RKO (cell line): ENCODE results near the gene ARMC9.
"Not testable (repeated sequence)": the region's sequence is repeated elsewhere in the genome, so short reads cannot be mapped to it uniquely, and the experiment has no call there.

ENCODE experiments used
- DNase-seq: peaks from one replicate; pipeline ENCODE4 v3.0.0-alpha.2; 2016; ENCODE audit warnings: low spot score

ARMC9 gene

DNA sequence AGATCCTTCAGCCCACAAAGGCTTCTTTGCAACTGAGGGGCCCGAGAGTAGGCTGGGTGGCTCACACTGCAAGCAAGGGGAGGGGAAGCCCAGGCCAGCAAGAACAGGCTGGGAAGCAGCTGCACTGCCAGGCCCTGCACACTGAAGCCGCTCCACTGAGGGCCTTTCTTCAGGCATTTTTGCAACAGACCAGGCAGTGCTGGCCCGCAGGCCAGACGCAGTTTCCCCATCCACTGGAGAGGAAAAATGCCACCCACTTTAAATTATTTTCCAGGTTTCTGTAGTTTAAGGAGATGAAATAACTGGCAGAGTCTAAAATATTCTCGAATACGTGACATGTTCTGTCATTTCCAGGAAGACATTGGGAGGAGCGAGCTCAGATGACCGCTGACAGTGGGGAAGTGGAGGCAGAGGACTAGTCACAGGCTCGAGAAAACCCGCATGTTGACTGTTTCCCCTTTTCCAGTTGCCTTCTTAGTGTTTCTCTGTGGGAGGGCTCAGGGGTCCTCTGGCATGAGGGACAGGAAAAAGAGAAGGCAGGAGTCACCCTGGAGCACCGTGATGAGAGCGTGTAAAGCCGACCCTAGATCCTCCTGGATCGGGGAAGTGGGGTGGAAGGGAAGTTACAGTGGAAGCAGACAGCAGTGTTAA lies 143.8 kb downstream of the ARMC9 start:
- DNase-seq, result no peak

DNA sequence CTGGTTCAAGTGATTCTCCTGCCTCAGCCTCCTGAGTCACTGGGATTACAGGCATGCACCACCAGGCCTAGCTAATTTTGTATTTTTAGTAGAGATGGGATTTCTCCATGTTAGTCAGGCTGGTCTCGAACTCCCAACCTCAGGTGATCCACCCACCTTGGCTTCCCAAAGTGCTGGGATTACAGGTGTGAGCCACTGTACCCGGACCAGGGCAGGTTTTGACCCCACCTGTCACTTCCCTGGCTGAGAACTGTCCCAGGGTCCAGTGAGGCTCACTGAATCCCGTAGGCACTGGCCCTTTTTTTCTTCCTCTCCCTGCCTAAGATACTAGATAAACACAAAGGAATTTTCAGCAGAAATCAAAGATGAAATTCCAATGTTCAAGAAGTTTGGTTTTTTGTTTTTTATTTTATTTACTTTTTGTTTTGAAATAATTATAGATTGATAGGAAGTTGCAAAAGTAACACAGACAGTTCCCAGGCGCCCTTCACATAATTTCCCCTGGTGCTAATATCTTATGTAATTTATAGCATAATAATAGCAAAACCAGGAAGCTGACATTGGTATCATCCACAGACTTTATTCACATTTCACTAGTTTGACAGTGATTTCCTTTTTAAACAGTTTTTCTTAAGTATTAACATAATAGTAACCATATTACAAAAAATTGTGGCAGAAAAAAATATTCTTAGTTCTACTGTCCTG lies 144.7 kb downstream of the ARMC9 start:
- DNase-seq, result no peak

DNA sequence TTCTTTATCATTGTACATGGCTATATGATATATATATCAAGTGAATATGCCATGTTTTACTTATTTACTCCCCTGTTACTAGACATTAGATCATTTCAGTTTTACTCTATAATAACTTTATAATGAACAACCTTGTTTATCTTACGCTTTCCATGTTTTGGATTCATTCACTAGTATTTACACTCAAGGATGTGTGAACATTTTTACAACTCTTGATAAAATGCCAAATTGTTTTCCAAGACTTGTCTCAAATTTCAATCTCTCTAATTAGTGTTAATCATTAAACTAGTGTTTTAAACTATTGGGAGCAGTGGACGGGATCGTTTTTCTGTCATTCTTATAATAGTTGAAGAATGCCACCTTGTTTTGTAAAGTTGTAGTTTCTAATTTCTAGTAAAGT lies 145.6 kb downstream of the ARMC9 start:
- DNase-seq, result no peak

DNA sequence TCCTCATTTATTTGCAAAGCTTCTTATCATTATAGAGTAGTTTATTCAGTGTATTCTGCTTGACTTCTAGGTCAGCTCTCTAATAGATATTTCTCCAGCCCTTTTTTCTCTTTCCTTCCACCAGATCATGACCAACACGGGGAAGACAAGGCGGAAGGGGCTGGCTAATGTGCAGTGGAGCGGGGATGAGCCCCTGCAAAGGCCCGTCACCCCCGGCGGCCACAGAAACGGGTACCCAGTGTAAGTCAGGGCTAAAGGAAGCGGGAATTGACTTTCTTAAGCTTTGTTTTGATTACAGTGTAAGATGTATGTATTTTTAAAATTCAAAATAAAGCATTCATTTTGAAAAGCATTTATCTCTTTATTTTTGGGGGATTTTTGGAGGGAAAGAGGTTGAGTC lies 146.4 kb downstream of the ARMC9 start:
- DNase-seq, result no peak

DNA sequence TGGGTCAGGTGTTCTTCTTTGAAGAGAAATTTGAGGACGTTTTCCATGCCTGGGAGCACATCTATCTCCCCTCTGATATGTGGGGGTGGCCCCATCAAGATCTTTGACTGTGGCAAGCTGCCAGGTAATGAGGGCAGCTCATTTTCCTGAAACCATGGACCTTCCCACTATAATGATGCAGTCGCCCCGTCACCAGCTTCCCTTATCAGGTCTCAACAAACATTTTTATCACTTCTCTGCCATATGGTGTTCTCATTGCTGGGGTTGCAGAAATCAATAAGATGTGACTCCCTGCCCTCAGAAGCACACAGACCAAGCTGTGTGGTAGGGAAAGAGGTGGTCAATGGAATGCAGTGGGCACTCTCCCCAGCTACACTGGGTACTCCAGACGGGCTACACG lies 148.7 kb downstream of the ARMC9 start:
- no peak for DNase-seq

DNA sequence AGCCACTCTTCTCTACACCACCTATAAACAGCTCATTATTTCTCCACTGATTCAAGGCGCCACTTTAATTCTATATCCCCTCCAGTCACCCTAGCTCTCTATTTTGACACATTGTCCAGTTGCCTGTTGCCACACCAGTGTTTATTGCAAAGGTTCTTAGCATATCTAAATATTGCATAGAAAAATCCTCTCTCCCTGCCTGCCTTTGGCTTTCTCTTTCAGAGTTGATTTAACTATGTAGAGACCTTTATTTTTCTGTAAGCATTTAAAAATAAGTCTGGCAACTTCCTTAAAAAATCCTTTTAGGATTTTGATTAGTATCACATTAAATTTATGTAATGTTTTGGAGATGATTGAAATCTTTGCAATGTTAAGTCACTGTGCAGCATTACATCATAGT lies 149.2 kb downstream of the ARMC9 start:
- DNase-seq, result no peak

DNA sequence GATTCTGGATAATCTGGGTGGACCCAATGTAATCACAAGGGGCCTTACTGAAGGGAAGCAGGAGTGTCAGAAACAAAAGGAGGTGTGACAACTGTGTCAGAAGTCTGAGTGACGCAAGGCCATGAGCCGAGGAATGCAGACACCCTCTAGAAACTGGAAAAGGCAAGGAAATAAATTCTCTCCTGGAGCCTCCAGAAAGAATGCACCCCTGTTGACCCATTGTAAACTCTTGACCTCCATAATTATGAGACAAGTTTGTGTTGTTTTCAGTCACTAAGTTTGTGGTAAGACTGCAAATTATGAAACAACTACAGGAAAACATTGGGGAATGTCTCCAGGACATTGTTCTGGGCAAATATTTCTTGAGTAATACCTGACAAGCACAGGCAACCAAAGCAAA lies 149.7 kb downstream of the ARMC9 start:
- no peak for DNase-seq

DNA sequence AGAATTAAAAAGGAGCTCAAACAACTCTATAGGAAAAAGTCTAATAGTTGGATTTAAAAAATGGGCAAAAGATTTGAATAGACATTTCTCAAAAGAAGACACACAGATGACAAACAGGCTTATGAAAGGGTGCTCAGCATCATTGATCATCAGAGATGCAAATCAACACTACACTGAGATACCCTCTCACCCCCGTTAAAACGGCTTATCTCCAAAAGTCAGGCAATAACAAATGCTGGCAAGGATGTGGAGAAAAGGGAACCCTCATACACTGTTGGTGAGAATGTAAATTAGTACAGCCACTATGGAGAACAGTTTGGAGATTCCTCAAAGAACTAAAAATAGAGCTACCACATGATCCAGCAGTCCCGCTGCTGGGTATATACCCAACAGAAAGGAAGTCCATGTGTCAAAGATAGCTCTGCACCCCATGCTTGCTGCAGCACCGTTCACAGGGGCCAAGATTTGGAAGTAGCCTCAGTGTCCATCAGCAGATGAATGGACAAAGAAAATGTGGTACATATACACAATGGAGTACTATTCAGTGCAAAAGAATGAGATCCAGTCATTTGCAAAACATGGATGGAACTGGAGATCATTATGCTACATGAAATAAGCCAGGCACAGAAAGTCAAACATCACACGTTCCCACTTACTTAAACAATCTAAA lies 150.4 kb downstream of the ARMC9 start:
- DNase-seq, result no peak

DNA sequence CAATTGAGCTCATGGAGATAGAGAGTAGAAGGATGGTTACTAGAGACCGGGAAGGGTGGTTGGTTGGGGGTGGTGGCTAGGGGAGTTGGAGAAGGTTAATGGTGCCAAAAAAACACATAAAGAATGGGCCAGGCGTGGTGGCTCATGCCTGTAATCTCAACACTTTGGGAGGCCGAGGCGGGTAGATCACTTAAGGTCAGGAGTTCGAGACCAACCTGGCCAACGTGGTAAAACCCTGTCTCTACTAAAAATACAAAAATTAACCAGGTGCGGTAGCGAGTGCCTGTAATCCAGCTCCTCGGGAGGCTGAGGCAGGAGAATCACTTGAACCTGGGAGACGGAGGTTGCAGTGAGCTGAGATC lies 150.9 kb downstream of the ARMC9 start:
- not testable (repeated sequence) for DNase-seq

DNA sequence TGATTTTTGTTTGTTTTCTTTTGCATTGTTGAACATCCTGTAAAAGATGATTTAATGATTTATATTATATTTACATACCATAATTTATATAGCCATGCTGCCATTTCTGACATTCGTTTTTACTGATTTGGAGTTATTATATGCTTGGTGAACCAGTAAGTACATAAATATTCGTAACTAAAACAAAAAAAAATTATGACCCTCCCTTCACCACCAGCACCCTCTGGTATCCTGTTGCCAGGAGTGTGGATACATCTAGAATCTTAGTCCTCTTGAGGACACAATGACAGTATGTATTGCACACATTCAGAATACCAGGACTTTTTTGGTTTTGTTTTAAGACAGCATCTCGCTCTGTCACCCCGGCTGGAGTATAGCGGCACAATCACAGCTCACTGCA lies 153.2 kb downstream of the ARMC9 start:
- no peak for DNase-seq

DNA sequence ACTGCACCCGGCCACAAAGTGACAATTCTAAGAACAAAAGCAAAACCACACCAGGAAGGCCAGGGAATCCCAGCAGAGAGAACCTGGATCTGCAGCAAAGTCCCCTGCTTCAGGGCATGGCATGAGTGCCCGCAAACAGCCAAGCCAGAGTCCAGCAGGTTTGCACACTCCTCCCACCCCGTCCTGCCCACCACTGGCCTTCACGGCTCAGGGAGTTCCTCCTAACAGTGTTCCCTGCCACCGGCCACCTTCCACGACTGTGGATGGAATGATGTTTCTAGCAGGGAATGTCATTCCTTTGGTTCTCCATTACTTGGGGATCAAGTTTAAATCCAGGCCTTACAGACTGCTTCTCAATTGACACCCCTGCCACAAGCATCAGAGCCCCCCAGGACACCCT lies 155.0 kb downstream of the ARMC9 start:
- DNase-seq, result no peak

DNA sequence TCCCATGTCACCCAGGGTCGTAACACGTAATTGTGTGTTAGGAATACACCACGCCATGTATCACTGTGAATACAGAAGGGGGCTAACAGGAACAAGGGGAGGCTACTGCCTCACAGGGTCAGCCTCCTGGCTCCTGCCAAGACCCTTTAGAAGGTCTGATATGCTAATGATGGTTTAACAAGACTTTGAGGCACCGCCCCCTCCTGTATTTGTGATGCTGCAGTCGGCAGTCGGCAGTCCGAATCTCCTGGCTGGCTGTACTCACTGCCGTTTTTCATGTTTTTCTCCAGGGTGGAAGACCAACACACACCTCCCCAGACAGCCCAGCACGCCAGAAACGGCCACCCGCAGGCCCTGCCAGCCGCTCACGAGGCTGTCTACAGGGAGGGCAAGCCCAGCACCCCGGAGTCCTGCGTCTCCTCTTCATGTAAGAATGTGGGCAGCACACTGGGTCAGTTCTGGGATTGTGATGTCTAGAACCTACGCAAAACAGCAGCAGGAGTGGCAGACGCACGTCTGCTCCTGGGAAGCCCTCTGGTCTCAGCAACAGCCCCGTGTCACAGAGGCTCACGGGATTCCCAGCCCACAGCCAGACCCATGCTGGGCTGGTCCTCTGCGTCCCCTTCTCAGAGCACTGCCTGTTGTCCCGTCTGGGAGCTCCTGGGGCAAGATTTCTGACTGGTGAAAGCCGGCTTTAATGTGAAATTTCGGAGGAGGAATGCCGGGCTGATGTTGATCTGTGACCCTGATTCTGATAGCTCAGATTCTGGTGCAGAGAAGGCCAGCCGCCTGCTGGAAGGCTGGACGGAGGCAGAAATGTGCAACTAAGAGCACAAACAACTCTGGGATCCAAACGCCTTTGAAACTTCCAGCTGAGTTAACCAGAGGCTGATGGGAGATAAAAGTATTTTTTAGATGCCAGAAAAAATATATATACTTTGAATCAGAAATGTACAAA lies 157.4 kb downstream of the ARMC9 start:
- DNase-seq, result no peak

DNA sequence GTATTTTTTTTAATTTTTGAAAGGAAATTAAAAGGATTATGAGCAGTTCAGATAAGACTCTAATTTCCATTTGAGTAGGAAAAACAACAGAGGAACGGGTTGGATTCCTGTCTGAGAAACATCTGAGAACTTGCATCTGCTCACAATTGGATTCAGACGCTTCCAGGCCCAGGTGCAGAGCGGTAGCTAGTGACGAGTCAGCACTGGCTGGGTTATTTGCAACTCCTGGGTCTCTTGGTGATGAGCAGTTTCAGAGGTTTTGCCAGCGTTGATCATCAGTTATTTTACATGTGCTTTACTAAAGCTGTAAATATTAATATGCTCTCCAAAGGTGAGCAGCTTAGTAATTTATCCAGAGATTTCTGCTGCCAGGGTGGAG lies 158.0 kb downstream of the ARMC9 start:
- DNase-seq, result no peak

DNA sequence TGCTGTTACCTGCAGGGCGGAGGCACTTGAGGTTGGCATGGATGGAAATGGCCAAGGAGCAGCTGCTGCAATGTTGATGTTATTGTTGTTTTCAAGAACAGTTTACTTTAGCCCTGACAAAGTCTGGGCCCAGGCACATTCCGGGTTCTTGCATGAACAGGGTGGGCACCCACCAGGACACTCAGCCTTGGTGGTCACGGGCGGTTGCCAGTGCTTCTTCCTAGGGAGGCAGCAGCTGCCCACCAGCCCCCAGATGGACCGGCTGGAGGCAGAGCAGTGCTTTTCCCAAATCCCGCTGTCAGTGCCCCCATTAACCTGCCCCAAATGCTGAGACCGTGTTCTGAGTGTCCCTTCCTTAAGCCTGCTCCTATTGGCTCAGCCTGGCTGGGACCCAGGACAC lies 158.6 kb downstream of the ARMC9 start:
- no peak for DNase-seq

DNA sequence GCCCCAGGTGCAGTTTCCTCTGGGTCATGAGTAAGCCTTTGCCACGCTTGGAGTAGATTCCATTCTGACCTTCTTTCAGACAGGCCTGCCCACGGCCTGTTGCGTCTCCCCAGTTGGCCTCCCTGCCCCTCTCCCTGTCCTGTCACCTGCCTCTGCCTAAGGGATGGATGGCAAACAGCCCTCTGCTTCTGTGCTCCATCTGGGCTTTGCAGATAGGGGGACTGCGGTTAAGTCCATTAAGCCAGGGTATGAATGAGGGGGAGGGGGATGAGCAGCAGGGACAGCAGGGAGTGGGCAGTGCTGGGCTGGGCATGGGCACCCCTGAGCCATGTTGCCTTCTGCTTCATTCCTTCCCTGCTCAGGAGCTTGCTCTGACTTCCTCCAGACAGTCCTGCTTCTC lies 159.5 kb downstream of the ARMC9 start:
- DNase-seq, result no peak

DNA sequence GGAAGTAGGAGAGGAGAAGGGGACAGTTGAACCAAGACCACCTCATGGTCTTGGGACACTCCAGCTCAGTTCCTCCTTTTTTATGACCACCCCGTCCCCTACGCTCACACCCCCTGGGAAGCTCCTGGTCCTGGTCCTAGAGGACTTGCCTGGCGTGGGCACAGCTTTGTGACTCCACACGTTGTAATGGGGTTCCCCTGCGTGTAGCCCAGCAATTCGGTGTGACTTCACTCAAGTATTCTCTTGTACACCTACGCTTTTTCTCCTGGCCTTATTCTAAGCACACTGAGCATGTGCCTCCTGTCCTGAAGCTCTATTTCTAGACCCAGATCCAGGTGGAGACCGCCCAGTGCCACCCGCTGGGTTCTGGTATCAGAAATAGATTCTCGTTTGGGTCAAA lies 161.0 kb downstream of the ARMC9 start:
- DNase-seq, result no peak

DNA sequence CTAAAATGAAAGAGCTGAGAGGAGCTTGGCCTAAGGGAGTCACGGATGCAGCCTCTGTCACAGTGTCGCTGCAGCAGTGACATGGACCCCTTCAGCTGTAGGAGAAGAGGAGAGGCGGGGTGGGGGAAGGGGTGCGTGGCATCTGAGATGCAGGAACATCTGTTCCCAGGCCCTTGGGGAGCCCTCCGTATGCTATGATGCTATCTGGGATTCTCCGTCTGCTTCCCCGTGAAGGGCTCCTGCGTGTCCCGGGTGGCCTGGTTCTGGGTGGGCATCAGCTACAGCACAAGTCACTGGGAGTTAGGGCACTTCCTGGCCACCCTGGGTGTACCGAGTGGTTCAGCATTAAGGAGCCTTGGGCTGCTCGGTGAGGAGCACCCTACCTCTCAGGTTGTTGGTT lies 161.5 kb downstream of the ARMC9 start:
- no peak for DNase-seq

DNA sequence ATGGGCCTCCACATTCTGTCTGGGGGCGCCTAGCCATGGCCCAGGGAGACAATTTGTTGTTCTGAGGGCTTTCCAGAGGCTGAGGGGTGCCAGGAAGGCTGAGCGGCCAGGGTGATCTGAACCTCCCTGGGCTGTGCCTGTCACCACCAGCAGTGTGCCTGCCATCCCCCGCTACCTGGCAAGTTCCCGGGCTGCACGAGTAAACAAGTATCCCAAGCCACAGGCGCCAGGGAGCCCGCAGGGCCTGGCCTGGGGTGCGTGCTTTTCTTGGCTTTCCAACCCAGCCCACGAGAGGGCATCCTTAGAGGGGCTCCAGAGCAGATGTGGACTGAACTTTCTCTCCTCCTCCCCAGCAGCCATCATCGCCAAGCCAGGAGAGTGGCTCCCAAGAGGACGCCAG lies 162.0 kb downstream of the ARMC9 start:
- no peak for DNase-seq

DNA sequence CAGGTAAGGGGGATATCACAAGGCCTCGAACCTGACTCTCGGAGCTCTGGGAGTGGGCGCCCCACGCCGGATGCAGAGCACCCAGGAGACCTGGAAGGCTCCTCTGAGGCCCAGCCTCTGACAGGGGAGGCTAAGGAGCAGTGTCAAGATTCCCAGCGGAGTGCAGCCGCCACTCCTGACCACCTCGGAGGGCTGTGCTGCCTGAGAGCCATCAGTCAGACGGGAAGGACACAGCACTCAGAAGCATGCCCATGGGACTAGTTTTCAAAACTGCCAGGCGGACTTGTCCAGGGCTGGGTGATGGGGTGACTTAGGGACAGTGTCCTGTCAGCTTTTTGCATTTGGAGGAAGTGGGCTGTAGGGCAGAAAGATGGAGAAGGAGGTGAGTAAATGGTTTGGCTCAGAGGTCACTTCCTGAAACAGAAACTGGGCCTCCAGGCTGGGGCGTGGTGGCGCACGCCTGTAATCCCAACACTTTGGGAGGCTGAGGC lies 162.5 kb downstream of the ARMC9 start:
- DNase-seq, result no peak

DNA sequence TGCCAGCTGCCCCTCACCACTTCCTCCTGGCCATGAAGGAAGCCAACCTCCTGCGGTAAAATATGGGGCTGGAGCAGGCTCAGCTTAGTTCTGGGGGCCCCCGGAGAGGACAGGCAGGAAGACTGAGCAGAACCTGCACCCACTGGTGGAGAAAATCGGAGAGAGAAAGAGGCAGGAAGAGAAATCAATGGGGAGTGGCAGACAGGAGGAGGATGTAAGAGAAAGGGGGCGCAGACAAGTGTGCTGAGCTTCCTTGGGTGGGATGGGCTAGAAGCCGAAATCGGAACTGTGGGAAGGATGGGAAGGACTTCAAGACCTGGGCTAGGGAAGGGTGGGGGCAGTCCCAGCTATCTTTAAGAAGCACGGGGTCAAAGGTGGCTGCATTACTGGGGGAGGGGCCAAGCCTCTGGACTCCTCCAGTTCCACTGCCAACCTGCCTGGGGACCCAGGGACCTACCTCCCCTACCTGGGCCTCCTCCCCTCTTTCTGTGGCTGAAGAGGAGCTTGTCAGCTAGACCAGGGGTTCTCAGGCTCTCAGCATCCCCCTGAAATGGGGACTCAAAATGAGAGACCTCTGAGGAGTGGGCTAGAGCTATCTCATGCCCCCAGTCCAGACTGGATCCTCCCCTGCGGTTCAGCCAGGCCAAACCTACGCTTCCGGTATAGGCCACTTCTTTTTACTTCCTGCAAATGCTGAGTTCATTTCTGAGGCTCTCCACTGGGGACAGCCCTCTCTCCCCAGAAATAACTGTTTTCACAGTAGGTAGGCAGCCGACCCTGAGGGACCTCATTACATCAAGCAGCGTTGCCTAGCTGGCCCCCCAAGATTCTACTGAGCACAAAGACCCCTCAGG lies 163.5 kb downstream of the ARMC9 start:
- no peak for DNase-seq

DNA sequence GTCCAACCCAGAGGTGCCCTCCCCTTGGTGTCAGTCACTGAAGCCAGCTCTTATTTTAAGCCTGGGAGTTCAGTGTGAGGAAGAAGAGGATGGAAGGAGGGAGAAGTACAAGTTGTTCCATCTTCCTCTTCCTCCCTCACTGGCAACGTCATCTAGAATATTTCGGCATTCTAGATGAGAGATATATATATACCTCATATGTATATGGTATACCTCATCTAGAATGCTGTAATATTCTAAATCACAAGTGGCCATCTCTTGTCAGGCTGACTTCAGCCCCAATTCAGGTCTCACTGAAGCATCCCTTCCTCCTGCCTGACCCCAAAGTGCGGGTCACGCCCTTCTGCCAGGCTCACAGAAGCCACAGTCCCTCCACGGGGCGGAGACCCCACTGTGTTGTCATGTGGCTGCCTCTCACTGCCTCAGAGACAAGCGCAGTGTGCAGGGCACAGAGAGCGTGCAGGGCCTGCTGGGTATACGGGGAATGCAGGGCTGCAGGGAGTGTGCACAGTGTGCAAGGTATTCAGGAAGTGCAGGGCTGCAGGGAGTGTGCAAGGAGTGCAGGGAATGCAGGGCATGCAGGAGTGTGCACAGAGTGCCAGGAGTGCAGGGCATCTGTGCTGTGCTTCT lies 164.2 kb downstream of the ARMC9 start:
- no peak for DNase-seq
